GM12874 (cell line): Measurements from ENCODE around the gene POLR2F.

Source experiments
- TF ChIP-seq, protein P1 (sequence below): IDR thresholded peaks from 2 replicates; pipeline ENCODE4 v1.5.1; 2011; ENCODE audit warnings: low read depth, mild to moderate bottlenecking, control low read depth, low read length, moderate library complexity; ENCODE audit not compliant: insufficient read depth

POLR2F gene

DNA sequence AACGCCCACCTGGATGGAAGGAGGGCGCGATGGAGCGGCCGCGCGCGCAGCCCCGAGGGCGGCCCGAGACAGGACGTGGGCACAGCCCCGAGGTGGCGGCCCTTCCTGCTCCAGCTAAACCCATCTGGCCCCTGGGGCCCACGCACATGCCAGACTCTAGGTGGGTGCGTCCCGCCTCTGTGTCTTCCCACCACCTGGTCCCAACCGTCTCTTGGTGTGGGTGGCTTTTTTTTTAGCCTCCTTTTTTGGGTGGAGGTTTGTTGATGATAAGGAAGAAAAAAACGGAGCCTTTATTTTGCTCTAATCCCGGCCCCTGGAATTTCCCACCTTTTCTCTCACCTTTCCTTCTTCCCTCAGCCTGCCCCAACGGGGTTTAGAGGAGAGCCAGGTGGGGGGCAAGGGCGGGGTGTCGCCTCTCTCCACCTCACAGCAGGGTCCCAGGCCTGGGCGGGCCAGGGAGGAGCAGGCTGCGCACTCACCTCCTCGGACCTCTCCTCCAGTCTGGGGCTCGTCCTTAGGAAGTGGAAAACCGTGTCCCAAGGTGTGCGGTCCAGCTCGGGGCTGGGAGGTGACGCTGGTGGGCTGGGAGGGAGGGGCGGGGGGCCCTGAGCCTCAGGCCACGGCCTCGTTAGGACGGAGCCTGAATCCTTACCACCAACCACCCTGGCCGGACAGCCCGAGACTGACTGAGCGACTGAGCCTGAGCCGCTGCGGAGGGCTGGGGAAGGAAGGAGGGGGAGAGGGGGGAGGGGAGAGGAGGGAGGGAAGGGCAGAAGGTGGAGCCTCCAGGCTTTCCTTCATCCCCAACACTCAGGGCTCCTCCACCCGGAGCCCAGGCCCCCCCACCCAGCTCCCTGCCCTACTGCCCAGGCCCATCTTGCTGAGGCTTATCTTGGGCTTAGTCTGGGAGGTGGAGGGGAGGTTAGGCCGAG, 30.6 kb downstream of the POLR2F start, which contains the start of gene SOX10:
Gene SOX10 (minus strand): TSS at position 696 of the 932 bp plus-strand sequence. CDS start 771 bp downstream, outside the sequence.
- TF ChIP-seq, protein P1, sequence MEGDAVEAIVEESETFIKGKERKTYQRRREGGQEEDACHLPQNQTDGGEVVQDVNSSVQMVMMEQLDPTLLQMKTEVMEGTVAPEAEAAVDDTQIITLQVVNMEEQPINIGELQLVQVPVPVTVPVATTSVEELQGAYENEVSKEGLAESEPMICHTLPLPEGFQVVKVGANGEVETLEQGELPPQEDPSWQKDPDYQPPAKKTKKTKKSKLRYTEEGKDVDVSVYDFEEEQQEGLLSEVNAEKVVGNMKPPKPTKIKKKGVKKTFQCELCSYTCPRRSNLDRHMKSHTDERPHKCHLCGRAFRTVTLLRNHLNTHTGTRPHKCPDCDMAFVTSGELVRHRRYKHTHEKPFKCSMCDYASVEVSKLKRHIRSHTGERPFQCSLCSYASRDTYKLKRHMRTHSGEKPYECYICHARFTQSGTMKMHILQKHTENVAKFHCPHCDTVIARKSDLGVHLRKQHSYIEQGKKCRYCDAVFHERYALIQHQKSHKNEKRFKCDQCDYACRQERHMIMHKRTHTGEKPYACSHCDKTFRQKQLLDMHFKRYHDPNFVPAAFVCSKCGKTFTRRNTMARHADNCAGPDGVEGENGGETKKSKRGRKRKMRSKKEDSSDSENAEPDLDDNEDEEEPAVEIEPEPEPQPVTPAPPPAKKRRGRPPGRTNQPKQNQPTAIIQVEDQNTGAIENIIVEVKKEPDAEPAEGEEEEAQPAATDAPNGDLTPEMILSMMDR, result no peak

DNA sequence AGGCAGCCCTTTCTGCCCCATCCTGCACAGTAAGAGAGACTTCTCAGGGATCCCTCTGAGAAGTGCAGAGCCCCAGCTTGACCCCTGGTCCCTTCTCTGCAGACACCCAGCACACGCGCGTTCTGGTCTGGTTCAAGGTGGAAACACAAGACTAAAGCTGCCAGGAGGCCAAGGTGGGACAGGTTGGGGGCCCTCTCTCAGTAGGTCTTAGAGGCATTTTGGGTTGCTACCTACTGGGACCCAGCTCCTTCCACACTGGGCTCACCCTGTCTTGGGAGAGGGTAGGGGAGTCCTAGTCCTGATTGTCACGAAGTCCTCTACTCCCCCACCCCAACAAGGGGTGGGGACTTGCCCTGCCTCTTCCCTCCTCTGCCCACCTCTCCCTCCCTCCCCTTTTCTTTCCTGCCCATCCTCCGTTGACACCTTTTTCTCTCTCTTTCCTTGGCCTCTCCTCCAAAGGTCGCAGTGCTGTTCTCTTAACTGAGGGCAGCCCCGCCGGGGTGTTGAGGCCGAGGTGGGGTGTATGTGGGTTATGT, 31.6 kb downstream of the POLR2F start:
- TF ChIP-seq, protein P1, result no peak

DNA sequence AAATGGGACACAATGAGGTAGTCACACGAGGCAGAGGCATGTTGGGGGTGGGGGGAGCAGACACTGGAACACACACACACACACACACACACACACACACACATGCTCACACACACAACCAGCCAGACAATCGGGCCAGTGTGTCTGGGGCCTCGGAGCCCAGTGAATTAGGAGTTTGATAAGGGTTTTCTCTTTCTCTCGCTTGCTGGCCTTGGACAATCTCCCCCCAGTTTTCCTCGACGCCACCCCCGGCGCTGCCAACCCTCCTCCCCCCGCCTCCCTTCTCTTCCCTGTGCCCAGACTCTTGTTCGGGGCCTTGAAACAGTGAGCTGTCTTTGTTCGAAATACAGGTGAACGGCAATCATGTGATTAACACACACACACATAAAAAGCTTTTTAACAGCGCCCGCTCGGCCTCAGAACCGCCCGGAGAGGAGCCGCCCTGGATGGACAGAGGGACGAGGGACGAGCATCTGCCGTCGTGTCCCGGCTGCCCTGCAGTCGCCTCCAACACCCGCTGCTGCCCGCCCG, 32.3 kb downstream of the POLR2F start:
- TF ChIP-seq, protein P1, result no peak

DNA sequence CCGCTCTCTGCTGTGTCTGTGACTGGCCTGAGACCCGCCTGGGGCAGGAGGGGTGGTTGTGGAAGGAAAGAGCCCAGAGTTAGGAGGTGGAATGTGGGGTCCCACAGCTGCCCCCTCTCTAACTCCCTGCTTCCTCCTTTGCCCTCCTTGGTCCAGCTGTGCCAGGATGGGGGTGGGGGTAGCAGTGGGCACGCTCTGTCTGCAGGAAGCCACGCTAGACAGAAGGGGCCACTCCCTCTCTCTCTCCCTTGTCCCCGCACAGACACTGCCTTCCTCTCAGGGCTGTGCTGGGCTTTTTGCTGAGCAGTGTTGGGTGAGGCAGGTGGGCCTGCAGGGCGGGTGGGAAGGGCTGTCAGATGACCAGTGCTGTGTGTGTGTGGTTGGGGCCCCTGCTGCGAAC, 32.9 kb downstream of the POLR2F start:
- TF ChIP-seq, protein P1, result no peak

DNA sequence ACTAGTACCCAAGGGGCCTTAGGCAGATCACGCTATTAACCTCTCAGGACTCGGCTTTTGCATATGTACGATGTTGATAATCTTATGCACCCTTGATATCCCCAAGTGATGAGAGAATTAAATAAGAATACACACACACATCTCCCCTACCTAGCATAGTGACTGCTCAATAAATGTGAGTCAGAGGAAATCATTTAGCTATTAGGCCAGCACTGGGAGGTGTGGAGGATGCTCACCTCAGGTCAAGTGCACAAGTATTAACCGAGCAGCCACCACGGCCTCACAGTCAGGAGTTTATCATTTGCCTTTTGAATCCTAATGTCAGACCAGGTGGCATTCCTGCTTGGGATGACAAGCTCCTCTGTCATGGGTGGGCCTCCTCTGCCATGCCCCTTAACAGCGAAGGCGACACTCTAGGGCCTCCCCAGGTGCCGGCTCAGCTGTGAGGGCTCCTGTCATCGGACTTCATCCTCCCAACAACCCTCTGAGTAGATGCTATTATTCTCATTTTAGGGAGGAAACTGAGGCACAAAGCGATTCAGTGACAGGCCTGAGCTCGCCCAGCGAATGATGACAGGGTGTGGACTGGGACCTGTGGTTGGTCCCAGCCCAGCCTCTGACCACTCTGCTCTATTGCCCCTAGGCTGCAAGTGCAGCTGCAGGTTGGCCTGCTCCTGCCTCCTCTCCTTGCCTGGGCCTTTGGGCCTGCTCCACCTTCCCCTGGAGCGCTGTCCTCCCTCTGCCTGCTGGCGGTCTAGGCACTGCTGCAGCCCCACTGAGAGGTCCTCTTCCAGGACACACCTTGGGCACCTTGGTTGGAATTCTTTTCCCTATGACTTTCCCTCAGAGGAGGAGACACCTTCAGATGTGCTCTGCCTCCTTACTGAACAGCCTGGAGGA, 35.9 kb downstream of the POLR2F start:
- TF ChIP-seq, protein P1, result no peak

DNA sequence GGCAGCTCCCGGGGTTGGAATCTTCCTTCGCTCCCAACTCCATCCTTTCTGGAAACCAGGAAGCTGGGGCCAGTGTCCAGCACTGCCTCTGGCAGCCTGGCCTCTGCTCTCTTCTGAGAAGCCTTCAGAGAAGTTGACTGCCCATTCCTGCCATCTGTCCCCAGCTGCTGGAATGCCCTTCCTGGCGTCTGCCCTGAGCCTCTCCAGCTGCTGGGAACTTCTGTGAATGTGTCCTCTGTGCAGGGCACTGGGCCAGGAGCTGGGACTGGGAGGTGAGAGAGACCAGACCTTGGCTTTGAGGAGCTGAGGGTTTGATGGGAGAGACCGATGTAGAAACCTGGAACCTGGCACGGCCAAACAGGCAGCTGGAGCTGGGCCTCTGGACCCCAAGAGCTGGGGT, 36.8 kb downstream of the POLR2F start:
- TF ChIP-seq, protein P1, result no peak

DNA sequence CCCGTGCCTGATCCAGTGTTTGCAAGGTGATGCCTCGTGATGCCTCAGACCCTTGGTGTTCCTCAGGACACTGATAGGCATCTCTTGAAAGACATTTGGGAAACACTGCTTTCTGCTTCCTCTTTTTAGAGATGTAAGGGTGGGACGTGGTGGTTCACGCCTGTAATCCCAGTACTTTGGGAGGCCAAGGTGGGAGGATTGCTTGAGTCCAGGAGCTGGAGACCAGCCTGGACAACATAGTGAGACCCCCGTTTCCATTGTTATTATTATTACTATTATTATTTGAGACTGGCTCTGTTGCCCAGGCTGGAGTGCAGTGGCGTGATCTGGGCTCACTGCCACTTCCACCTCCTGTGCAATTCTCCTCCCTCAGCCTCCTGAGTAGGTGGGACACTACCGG, 37.4 kb downstream of the POLR2F start:
- TF ChIP-seq, protein P1, result no peak
